Neural cell (in vitro differentiated cells): ENCODE data around the gene MACROD1.

Experiments
- CTCF ChIP-seq: fragments of 450-650 bp; IDR thresholded peaks from 2 replicates; pipeline ENCODE4 v1.5.1; 2014; ENCODE audit warnings: antibody characterized with exemption, mild to moderate bottlenecking, moderate library complexity; ENCODE audit not compliant: poor library complexity, severe bottlenecking
- EP300 ChIP-seq: fragments of 450-650 bp; conservative IDR thresholded peaks from 2 replicates; pipeline ENCODE4 v1.6.1; 2014; ENCODE audit warnings: antibody characterized with exemption, mild to moderate bottlenecking, moderate library complexity; ENCODE audit not compliant: poor library complexity, severe bottlenecking
- EZH2 ChIP-seq: fragments of 200-600, 300-800 bp; shearing (Covaris generic), sonication (generic); IDR thresholded peaks from 2 replicates; pipeline ENCODE4 v1.6.1; 2014; ENCODE audit warnings: antibody characterized with exemption, low read length, borderline replicate concordance, mild to moderate bottlenecking; ENCODE audit not compliant: insufficient read depth, poor library complexity, severe bottlenecking
- MXI1 ChIP-seq: fragments of 450-650 bp; conservative IDR thresholded peaks from 2 replicates; pipeline ENCODE4 v1.6.1; 2014; ENCODE audit warnings: antibody characterized with exemption, mild to moderate bottlenecking; ENCODE audit not compliant: poor library complexity, severe bottlenecking
- POLR2AphosphoS5 ChIP-seq: IDR thresholded peaks from 2 replicates; pipeline ENCODE4 v1.6.1; 2012
- RAD21 ChIP-seq: fragments of 450-650 bp; conservative IDR thresholded peaks from 2 replicates; pipeline ENCODE4 v1.6.1; 2014; ENCODE audit warnings: antibody characterized with exemption, mild to moderate bottlenecking, moderate library complexity
- REST ChIP-seq: IDR thresholded peaks from 2 replicates; pipeline ENCODE4 v1.6.1; 2012; ENCODE audit warnings: borderline replicate concordance
- SMC3 ChIP-seq: fragments of 450-650 bp; conservative IDR thresholded peaks from 2 replicates; pipeline ENCODE4 v1.6.1; 2014; ENCODE audit warnings: antibody characterized with exemption, mild to moderate bottlenecking, moderate library complexity; ENCODE audit not compliant: poor library complexity

GRCh38 chr11:64113462-64113780 lies 52.5 kb downstream of the MACROD1 start:
- no peak for TF ChIP-seq CTCF
- no peak for TF ChIP-seq POLR2AphosphoS5
- TF ChIP-seq REST = no peak
- TF ChIP-seq RAD21 = no peak
- no peak for TF ChIP-seq MXI1
- no peak for TF ChIP-seq SMC3
- TF ChIP-seq EZH2 = no peak
- no peak for TF ChIP-seq EP300
